HepG2 (cell line): ENCODE results near the gene CDH23.

ENCODE experiments used
- TSC22D2 ChIP-seq: sonication (generic); formaldehyde crosslinking; IDR thresholded peaks from 2 replicates; pipeline ENCODE4 v1.5.1; 2020; ENCODE audit warnings: missing genetic modification reagents, mild to moderate bottlenecking, borderline replicate concordance
- TF ChIP-seq, protein P1 (sequence below): sonication (generic); formaldehyde crosslinking; IDR thresholded peaks from 2 replicates; pipeline ENCODE4 v1.4.0; 2020; ENCODE audit warnings: mild to moderate bottlenecking, low read depth, missing genetic modification reagents

DNA sequence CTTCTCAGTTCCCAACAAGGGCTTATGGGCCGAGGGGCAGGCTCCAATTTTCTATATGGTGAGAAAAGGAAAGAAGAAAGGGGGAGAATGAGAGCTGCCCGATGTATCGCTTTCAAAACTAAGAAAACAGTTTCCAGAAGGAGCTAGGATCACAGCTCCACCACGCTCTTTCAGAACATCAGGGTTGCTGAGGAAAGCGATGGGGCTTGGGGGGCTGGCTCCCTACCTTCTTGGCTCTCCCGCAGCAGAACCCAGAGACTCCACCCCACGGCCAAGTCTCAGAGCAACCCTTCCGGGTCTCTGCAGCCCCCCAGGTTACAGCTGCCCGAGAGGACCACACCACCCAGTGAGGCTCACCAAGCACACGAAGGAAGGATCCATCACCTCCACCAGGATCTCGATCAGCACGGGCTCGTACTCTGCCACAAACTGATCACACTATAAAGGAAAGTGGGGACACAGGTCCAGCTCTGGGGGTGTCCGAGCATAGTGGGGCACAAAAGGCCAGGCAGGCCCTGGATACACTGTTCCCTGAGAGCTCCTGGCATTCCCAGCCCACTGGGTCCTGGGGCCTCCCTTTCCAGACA, 422.0 kb downstream of the CDH23 start:
- TF ChIP-seq, protein P1, sequence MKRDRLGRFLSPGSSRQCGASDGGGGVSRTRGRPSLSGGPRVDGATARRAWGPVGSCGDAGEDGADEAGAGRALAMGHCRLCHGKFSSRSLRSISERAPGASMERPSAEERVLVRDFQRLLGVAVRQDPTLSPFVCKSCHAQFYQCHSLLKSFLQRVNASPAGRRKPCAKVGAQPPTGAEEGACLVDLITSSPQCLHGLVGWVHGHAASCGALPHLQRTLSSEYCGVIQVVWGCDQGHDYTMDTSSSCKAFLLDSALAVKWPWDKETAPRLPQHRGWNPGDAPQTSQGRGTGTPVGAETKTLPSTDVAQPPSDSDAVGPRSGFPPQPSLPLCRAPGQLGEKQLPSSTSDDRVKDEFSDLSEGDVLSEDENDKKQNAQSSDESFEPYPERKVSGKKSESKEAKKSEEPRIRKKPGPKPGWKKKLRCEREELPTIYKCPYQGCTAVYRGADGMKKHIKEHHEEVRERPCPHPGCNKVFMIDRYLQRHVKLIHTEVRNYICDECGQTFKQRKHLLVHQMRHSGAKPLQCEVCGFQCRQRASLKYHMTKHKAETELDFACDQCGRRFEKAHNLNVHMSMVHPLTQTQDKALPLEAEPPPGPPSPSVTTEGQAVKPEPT (CRISPR knock-in tag) = no peak
- TF ChIP-seq TSC22D2 (CRISPR knock-in tag) = no peak
